Measurements from ENCODE around the gene CCR6. TPM values are rescaled to one million over a fixed set of nuclear protein-coding genes. Genes with fewer than 3 reads are reported as not detected.
A peak's percentile ranks its signal among the peaks of the same experiment; 100 is the strongest.

The CCR6 gene
- total and polyA plus RNA-seq, 10 of the 15 experiments (the other 5 are each of a cell fraction or from before 2014, with no cell fraction given) = 2.2 to 7.6 (median 6.7) TPM

DNA sequence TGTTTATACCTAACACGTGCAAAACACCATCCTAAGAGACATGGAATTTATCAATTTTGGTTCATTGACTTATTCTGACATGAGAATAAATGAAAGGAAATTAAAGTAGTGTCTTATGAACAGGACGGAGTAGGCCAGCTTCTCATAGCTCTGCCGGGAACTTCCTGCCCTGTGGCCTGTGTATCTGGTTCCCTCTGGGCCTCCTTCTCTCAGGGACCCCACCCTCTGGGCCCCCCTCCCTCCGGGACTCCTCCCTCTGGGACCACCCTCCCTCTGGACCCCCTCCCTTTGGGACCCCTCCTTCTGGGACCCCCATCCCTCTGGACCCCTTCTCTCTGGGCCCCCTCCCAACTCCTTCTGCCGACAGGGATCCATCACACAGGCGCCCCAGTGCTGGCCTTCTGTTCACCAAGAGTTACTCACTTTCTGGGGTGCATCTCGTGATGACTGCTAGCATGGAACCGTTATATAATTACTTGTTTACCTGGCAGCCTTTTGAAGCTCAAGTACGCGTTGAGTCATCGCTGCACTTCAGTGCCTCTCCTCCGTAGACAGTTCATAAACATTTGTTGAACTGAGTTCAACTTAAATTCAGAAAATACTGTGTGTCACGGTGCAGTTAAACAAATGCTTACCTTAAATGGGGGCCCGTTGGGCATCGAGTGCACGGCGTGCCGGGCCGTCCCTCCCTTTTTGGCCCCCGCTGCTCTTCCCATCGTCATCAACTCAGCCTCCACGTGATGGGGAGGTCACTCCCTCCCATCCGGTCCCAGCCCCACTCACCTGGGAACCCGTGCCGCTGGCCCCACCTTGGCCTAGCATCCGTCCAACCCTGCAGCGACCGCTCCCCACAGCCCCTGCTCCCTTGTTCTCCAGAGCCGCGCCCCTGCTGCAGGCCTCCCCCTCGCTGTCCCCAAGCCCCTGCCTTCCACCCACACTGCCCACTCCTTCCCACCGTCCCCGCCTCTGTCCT lies 8.1 kb downstream of the CCR6 start (continued):
- TF ChIP-seq, protein P1, sequence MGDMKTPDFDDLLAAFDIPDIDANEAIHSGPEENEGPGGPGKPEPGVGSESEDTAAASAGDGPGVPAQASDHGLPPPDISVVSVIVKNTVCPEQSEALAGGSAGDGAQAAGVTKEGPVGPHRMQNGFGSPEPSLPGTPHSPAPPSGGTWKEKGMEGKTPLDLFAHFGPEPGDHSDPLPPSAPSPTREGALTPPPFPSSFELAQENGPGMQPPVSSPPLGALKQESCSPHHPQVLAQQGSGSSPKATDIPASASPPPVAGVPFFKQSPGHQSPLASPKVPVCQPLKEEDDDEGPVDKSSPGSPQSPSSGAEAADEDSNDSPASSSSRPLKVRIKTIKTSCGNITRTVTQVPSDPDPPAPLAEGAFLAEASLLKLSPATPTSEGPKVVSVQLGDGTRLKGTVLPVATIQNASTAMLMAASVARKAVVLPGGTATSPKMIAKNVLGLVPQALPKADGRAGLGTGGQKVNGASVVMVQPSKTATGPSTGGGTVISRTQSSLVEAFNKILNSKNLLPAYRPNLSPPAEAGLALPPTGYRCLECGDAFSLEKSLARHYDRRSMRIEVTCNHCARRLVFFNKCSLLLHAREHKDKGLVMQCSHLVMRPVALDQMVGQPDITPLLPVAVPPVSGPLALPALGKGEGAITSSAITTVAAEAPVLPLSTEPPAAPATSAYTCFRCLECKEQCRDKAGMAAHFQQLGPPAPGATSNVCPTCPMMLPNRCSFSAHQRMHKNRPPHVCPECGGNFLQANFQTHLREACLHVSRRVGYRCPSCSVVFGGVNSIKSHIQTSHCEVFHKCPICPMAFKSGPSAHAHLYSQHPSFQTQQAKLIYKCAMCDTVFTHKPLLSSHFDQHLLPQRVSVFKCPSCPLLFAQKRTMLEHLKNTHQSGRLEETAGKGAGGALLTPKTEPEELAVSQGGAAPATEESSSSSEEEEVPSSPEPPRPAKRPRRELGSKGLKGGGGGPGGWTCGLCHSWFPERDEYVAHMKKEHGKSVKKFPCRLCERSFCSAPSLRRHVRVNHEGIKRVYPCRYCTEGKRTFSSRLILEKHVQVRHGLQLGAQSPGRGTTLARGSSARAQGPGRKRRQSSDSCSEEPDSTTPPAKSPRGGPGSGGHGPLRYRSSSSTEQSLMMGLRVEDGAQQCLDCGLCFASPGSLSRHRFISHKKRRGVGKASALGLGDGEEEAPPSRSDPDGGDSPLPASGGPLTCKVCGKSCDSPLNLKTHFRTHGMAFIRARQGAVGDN (IDR thresholded peaks at IDR 0.05) = peak; percentile 65; the same call in 1 of the 2 replicates
- TF ChIP-seq CREM (IDR thresholded peaks at IDR 0.05; ENCODE audit: low read depth) = peak; percentile 22; the same call in 1 of the 2 replicates
- peak; percentile 25; the same call in 1 of the 2 replicates for TF ChIP-seq BCL11A (IDR thresholded peaks at IDR 0.05; ENCODE audit: low read depth, low read length)
- no peak for TF ChIP-seq SMARCA5 (IDR thresholded peaks at IDR 0.05)
- no peak for TF ChIP-seq KLF5 (IDR thresholded peaks at IDR 0.05; ENCODE audit: partially characterized antibody)
- TF ChIP-seq TCF3 (IDR thresholded peaks at IDR 0.05; ENCODE audit: borderline replicate concordance, insufficient read depth, low read depth, low read length) = no peak
- TF ChIP-seq, protein P2, sequence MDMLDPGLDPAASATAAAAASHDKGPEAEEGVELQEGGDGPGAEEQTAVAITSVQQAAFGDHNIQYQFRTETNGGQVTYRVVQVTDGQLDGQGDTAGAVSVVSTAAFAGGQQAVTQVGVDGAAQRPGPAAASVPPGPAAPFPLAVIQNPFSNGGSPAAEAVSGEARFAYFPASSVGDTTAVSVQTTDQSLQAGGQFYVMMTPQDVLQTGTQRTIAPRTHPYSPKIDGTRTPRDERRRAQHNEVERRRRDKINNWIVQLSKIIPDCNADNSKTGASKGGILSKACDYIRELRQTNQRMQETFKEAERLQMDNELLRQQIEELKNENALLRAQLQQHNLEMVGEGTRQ (IDR thresholded peaks at IDR 0.05; ENCODE audit: borderline replicate concordance, low read depth, low read length) = peak; percentile 15
- no peak for TF ChIP-seq POLR2AphosphoS5 (IDR thresholded peaks at IDR 0.05; ENCODE audit: low read length)
- 0 out of 2 replicates have a peak, but pooled peaks have one; percentile 10 for TF ChIP-seq NR2F1 (conservative IDR thresholded peaks at IDR 0.05)
- peak; percentile 52; the same call in 1 of the 2 replicates for TF ChIP-seq RAD51 (IDR thresholded peaks at IDR 0.05)
- peak; percentile 26 to 69; a peak in 2 of 4 replicates for TF ChIP-seq EP300 (IDR thresholded peaks at IDR 0.05; ENCODE audit: borderline replicate concordance in 1 of 2, control insufficient read depth in 1 of 2, low read depth in 2 of 2, low read length in 2 of 2)

Data from GM12878 (cell line).